Sigmoid colon (tissue), 7 donors: ENCODE data around the gene PIP4K2A. TPM values are rescaled to one million over a fixed set of nuclear protein-coding genes. Genes with fewer than 3 reads are reported as not detected.
"Not testable (repeated sequence)": the region's sequence is repeated elsewhere in the genome, so short reads cannot be mapped to it uniquely, and the experiment has no call there.

ENCODE experiments used
- DNase-seq: peaks from one replicate; pipeline ENCODE4 v3.0.0-alpha.2; 2019
- H3K27ac ChIP-seq, 4 donors: fragments of 200-600 bp; sonication (generic); one replicate each; pipeline ENCODE4 v1.5.1; 2016 to 2019; ENCODE audit warnings: mild to moderate bottlenecking in 1 of 4
- H3K27me3 ChIP-seq, 3 donors: fragments of 200-600 bp; sonication (generic); one replicate each; pipeline ENCODE4 v1.5.1; 2019; ENCODE audit warnings: mild to moderate bottlenecking in 1 of 3
- H3K36me3 ChIP-seq, 4 donors: fragments of 200-600 bp; sonication (generic); one replicate each; pipeline ENCODE4 v1.5.1; 2016 to 2019
- H3K4me1 ChIP-seq, 4 donors: fragments of 200-600 bp; sonication (generic); one replicate each; pipeline ENCODE4 v1.5.1; 2017 to 2019
- H3K4me3 ChIP-seq, 4 donors: fragments of 200-600 bp; sonication (generic); one replicate each; pipeline ENCODE4 v1.5.1; 2017 to 2019; ENCODE audit warnings: mild to moderate bottlenecking in 2 of 4, moderate library complexity in 1 of 4
- H3K9me3 ChIP-seq, 4 donors: fragments of 200-600 bp in 3 of 4; sonication (generic) in 3 of 4; one replicate each; pipeline versions ENCODE4 v1.5.1 to v1.6.1; 2013 to 2019
- CTCF ChIP-seq, 4 experiments: fragments of 450-650 bp in 3 of 4; fragments of 200-600 bp in 1 of 4; IDR thresholded peaks; one replicate each; pipeline ENCODE4 v1.5.1; 2016 to 2019; ENCODE audit warnings: antibody characterized with exemption in 4 of 4, mild to moderate bottlenecking in 3 of 4, moderate library complexity in 2 of 4
- EP300 ChIP-seq, 4 donors: sonication (generic); formaldehyde crosslinking; IDR thresholded peaks; one replicate each; pipeline ENCODE4 v1.6.1; 2017; ENCODE audit warnings: antibody characterized with exemption in 4 of 4
- POLR2A ChIP-seq, 2 donors: fragments of 450-650 bp; IDR thresholded peaks; one replicate each; pipeline ENCODE4 v1.6.1; 2016; ENCODE audit warnings: antibody characterized with exemption in 2 of 2, mild to moderate bottlenecking in 2 of 2, moderate library complexity in 2 of 2
- POLR2AphosphoS5 ChIP-seq, 4 donors: sonication (generic); formaldehyde crosslinking; IDR thresholded peaks; one replicate each; pipeline ENCODE4 v1.6.1; 2017; ENCODE audit warnings: antibody characterized with exemption in 4 of 4
- WGBS, 2 donors: extraction: QIAGEN DNeasy Blood & Tissue Kit; methylation state at CpG; one replicate each; pipeline ENCODE4 v1.1.7; 2013; 5-methylcytosine and 5-hydroxymethylcytosine counted together
- intact Hi-C: fragments of 100-400 bp; cut with DNase I; formaldehyde crosslinking; loops from one replicate; pipeline ENCODE4 v1.15.1; 2023
- polyA plus RNA-seq, 3 donors: library from polyadenylated mRNA; stranded (reverse); fragments of 200-250 nt; gene quantifications; one replicate each; pipeline ENCODE4 v1.2.3, GENCODE V29; 2013
- total RNA-seq, 4 donors: library from RNA; depleted of rRNA; stranded (reverse); fragments of >200 nt; gene quantifications; one replicate each; pipeline ENCODE4 v1.1.0, GENCODE V29; 2016
- donor health status: healthy with polysubstance abuse.
- donor health status: Bipolar disorder and iron deficiency.
- donor health status: healthy.

PIP4K2A gene
- total and polyA plus RNA-seq, 7 donors = 7.2 to 23.2 (median 17.8) TPM

- Histone ChIP-seq H3K27ac (no peak overlapping the region), H3K36me3 (no peaks in the 10 kb centered on the region)
- no peak for DNase-seq
These were observed 213.6 kb downstream of the PIP4K2A start for GRCh38 chr10:22500656-22501340.

DNA sequence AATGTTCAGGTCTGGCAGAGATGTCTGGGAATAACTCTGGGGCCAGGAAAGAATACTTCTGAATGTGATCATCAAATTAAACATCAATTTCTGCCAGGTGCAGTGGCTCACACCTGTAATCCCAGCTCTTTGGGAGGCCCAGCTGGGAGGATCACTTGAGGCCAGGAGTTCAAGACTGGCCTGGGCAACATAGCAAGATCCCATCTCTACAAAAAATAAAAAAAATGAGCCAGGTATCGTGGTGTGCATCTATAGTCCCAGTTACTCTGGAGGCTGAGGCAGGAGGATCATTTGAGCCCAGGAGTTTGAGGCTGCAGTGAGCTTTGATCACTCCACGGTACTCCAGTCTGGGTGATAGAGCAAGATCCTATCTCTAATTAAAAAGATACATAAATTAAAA is 214.4 kb downstream of the PIP4K2A start:
- 93 to 95% methylated on average over 2 of the region's 2 CpGs for whole genome bisulfite sequencing, 2 donors
- intact Hi-C loops, H3K9me3 ChIP-seq, H3K36me3 ChIP-seq, H3K4me3 ChIP-seq, DNase-seq, H3K27me3 ChIP-seq, H3K27ac ChIP-seq: not testable (repeated sequence)
- H3K4me1 ChIP-seq = peaks cover 0 to 11% (median 3%) of the 10 kb centered on the region in 4 donors

More at GRCh38 chr10:22500656-22501340, 213.6 kb downstream of the PIP4K2A start:
- Histone ChIP-seq H3K9me3 (no peaks in the 10 kb centered on the region), H3K27me3 (no peaks in the 10 kb centered on the region), H3K4me1 (peaks cover 0 to 11% (median 3%) of the 10 kb centered on the region in 4 donors), H3K4me3 (no peak overlapping the region)
- TF ChIP-seq POLR2AphosphoS5 (IDR thresholded peaks at IDR 0.05) = peak in 1 of 4 donors; percentile 24
- no peak for TF ChIP-seq CTCF (IDR thresholded peaks at IDR 0.05)
- no peak for TF ChIP-seq EP300 (IDR thresholded peaks at IDR 0.05)
- TF ChIP-seq POLR2A (IDR thresholded peaks at IDR 0.05) = no peak
- intact Hi-C loops = no loop called here
- 70 to 71% methylated on average over 7 of the region's 7 CpGs for WGBS, 2 donors

DNA sequence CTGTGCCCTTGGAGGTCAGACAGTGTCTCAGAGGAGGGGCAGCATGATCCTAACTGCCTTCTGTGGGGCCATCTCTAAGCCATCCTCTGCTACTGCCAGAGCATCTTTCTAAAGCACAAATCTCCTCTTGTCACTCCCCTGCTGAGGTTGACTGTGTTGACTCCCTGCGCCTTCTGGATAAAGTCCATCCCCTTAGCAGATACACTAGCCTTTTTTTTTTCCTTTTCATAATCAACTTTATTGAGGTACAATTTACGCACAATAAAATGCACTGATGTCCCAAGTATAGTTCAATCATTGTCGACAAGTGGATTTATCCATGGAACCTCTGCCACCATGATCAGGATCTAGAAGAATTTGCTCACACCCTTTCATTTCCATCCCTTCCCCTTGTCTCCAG is 219.0 kb downstream of the PIP4K2A start:
- Histone ChIP-seq H3K27ac (no peak overlapping the region), H3K27me3 (no peaks in the 10 kb centered on the region), H3K4me3 (no peak overlapping the region), H3K36me3 (no peaks in the 10 kb centered on the region), H3K4me1 (no peaks in the 10 kb centered on the region), H3K9me3 (no peaks in the 10 kb centered on the region)
- DNase-seq = no peak
- WGBS, 2 donors = 19 to 69% methylated on average over 3 of the region's 3 CpGs
- intact Hi-C loops = no loop called here
- TF ChIP-seq POLR2AphosphoS5 (IDR thresholded peaks at IDR 0.05) (no peak), CTCF (IDR thresholded peaks at IDR 0.05) (no peak), EP300 (IDR thresholded peaks at IDR 0.05) (no peak), POLR2A (IDR thresholded peaks at IDR 0.05) (no peak)

GRCh38 chr10:22494007-22494406 is 220.4 kb downstream of the PIP4K2A start:
- Histone ChIP-seq H3K36me3 (no peaks in the 10 kb centered on the region), H3K27ac (no peak overlapping the region), H3K4me1 (no peaks in the 10 kb centered on the region), H3K4me3 (no peak overlapping the region), H3K9me3 (no peaks in the 10 kb centered on the region), H3K27me3 (no peaks in the 10 kb centered on the region)
- WGBS, 2 donors = 39 to 65% methylated on average over 3 of the region's 3 CpGs
- TF ChIP-seq POLR2A (IDR thresholded peaks at IDR 0.05) (no peak), EP300 (IDR thresholded peaks at IDR 0.05) (no peak), CTCF (IDR thresholded peaks at IDR 0.05) (no peak), POLR2AphosphoS5 (IDR thresholded peaks at IDR 0.05) (no peak)
- no peak for DNase-seq
- intact Hi-C loops = no loop called here

DNA sequence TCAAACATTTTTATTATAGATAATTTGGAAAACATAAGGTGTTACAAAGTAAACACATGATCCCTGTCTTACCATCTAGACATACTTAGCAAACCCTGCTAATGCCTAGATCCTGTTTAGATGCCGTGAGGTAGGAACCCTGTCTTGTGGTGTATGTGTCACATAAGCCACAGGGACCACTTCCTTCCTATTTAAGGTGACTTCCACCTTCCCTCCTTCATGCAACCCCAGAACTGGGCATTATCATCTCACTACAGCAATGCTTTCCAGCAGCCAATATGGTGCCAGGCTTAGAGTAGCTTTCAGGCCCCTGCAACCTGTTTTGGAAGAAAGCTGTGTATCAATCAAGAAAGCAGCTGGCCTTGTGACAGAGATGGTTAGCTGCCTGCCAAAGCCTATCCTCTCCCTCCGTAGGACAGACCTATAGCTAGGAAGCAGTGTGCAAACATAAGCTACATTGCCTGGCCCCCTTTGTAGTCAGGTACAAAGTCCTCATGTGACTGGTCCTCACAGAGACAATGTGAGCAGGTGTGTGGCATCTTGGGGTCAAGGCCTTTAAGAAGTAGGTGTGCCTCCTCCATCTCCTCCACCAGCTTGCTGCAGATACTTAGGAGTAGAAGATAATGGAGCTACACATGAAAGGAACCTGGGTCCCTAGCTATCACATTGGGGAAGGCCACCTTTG is 222.3 kb downstream of the PIP4K2A start:
- intact Hi-C loops = no loop called here
- H3K27me3 ChIP-seq = no peaks in the 10 kb centered on the region
- no peak overlapping the region for H3K27ac ChIP-seq
- no peak overlapping the region for H3K4me3 ChIP-seq
- TF ChIP-seq POLR2A (IDR thresholded peaks at IDR 0.05) = no peak
- TF ChIP-seq POLR2AphosphoS5 (IDR thresholded peaks at IDR 0.05) = no peak
- TF ChIP-seq EP300 (IDR thresholded peaks at IDR 0.05) = no peak
- TF ChIP-seq CTCF (IDR thresholded peaks at IDR 0.05) = no peak
- H3K4me1 ChIP-seq = no peaks in the 10 kb centered on the region
- no peaks in the 10 kb centered on the region for H3K9me3 ChIP-seq
- WGBS, 2 donors = 46 to 55% methylated on average over 2 of the region's 2 CpGs
- no peak for DNase-seq
- H3K36me3 ChIP-seq = no peaks in the 10 kb centered on the region
